HG02763 (cell line): ENCODE measurements around the gene PDGFRA.
"Not testable (repeated sequence)": the region's sequence is repeated elsewhere in the genome, so short reads cannot be mapped to it uniquely, and the experiment has no call there.

Experiments used
- ATAC-seq: cut with Tn5 transposase; IDR thresholded peaks from one replicate; pipeline ENCODE4 v1.9.1; 2021; ENCODE audit warnings: mild to moderate bottlenecking, moderate library complexity; ENCODE audit not compliant: unreplicated experiment

PDGFRA gene

GRCh38 chr4:54317690-54318089, 88.6 kb downstream of the PDGFRA start:
- ATAC-seq: no peak

GRCh38 chr4:54318904-54319303, 89.8 kb downstream of the PDGFRA start:
- no peak for ATAC-seq

GRCh38 chr4:54320826-54321685, 92.0 kb downstream of the PDGFRA start:
- no peak for ATAC-seq

- peak; percentile 82 for ATAC-seq
Observed at GRCh38 chr4:54322818-54323417, 93.8 kb downstream of the PDGFRA start.

- no peak for ATAC-seq
Observed at GRCh38 chr4:54330896-54331295, 101.8 kb downstream of the PDGFRA start.

- ATAC-seq: no peak
Observed at GRCh38 chr4:54332542-54332941, 103.4 kb downstream of the PDGFRA start.

GRCh38 chr4:54333657-54334056, 104.6 kb downstream of the PDGFRA start:
- no peak for ATAC-seq

GRCh38 chr4:54334769-54335168, 105.7 kb downstream of the PDGFRA start:
- not testable (repeated sequence) for ATAC-seq

- ATAC-seq: no peak
Observed at GRCh38 chr4:54337009-54337408, 107.9 kb downstream of the PDGFRA start.

GRCh38 chr4:54342067-54342466, 113.0 kb downstream of the PDGFRA start:
- not testable (repeated sequence) for ATAC-seq
